Fibroblast of lung (primary cell): ENCODE results near the gene TRAPPC2L. TPM values are rescaled to one million over a fixed set of nuclear protein-coding genes. Genes with fewer than 3 reads are reported as not detected.

ENCODE experiments used
- DNase-seq, 2 donors: peaks; one replicate each; pipeline versions ENCODE4 v3.0.0 to v3.0.0-alpha.2; 2010; ENCODE audit warnings: low read depth in 2 of 2
- H2AFZ ChIP-seq: 2 replicates; pipeline ENCODE4 v1.5.1; 2012; ENCODE audit warnings: low read length, control low read depth, inconsistent platforms
- H3K27ac ChIP-seq: 2 replicates; pipeline ENCODE4 v1.5.1; 2011; ENCODE audit warnings: low read length, control low read depth; ENCODE audit not compliant: insufficient read depth
- H3K27me3 ChIP-seq: 2 replicates; pipeline ENCODE4 v1.5.1; 2011; ENCODE audit warnings: mild to moderate bottlenecking, low read length; ENCODE audit not compliant: control insufficient read depth, insufficient read depth
- H3K36me3 ChIP-seq: 2 replicates; pipeline ENCODE4 v1.5.1; 2011; ENCODE audit warnings: low read length; ENCODE audit not compliant: control insufficient read depth, insufficient read depth
- H3K4me1 ChIP-seq: 2 replicates; pipeline ENCODE4 v1.5.1; 2011; ENCODE audit warnings: low read length; ENCODE audit not compliant: control insufficient read depth, insufficient read depth; ENCODE audit errors: extremely low read depth
- H3K4me2 ChIP-seq: 2 replicates; pipeline ENCODE4 v1.5.1; 2011; ENCODE audit warnings: low read length, control low read depth; ENCODE audit not compliant: insufficient read depth; ENCODE audit errors: extremely low read depth
- H3K4me3 ChIP-seq, 4 experiments: fragments of 200-600 bp in 1 of 4; sonication (generic) in 1 of 4; replicated peaks in 1 of 4; 2 replicates each; pipeline ENCODE4 v1.5.1; 2011 to 2016; ENCODE audit warnings: low read length in 4 of 4, low read depth in 3 of 4, mild to moderate bottlenecking in 3 of 4, control low read depth in 2 of 4, inconsistent platforms in 1 of 4, mixed read lengths in 1 of 4; ENCODE audit not compliant: insufficient read depth in 1 of 4; ENCODE audit errors: control extremely low read depth in 1 of 4
- H3K79me2 ChIP-seq: 2 replicates; pipeline ENCODE4 v1.5.1; 2012; ENCODE audit warnings: mild to moderate bottlenecking, low read length, inconsistent platforms; ENCODE audit not compliant: control insufficient read depth, insufficient read depth
- H3K9ac ChIP-seq: 2 replicates; pipeline ENCODE4 v1.5.1; 2011; ENCODE audit warnings: mild to moderate bottlenecking, low read length, control low read depth; ENCODE audit not compliant: insufficient read depth
- H3K9me3 ChIP-seq: 2 replicates; pipeline ENCODE4 v1.5.1; 2012; ENCODE audit warnings: low read depth, low read length; ENCODE audit not compliant: control insufficient read depth, insufficient read depth
- H4K20me1 ChIP-seq: 2 replicates; pipeline ENCODE4 v1.5.1; 2011; ENCODE audit warnings: low read length; ENCODE audit not compliant: control insufficient read depth, insufficient read depth; ENCODE audit errors: extremely low read depth
- EZH2 ChIP-seq: IDR thresholded peaks from 2 replicates; pipeline ENCODE4 v1.5.1; 2012; ENCODE audit warnings: low read length, control low read depth, mild to moderate bottlenecking; ENCODE audit errors: missing control alignments
- polyA plus RNA-seq, 2 donors: library from polyadenylated mRNA; depleted of rRNA in 1 of 2; stranded (reverse) in 1 of 2; unstranded in 1 of 2; fragments of >200 nt; gene quantifications; 2 replicates each; pipeline ENCODE4 v1.2.1, GENCODE V29; 2011 to 2012; ENCODE audit warnings: missing spikeins in 1 of 2
- total RNA-seq: library from RNA; depleted of rRNA; stranded (reverse); fragments of >200 nt; gene quantifications from 2 replicates; pipeline ENCODE4 v1.2.1, GENCODE V29; 2014
- TF ChIP-seq, protein P1 (sequence below), 2 donors: IDR thresholded peaks in 1 of 2; conservative IDR thresholded peaks in 1 of 2; 1 replicate in 1 of 2; 2 replicates in 1 of 2; pipeline ENCODE4 v1.5.1; 2011 to 2012; ENCODE audit warnings: low read length in 2 of 2, control low read depth in 1 of 2, inconsistent platforms in 1 of 2, low read depth in 1 of 2, mild to moderate bottlenecking in 1 of 2

TRAPPC2L gene
- total and polyA plus RNA-seq, 2 donors (not counting 1 experiment from before 2014, with no cell fraction given) = 47.7 to 63.7 TPM

DNA sequence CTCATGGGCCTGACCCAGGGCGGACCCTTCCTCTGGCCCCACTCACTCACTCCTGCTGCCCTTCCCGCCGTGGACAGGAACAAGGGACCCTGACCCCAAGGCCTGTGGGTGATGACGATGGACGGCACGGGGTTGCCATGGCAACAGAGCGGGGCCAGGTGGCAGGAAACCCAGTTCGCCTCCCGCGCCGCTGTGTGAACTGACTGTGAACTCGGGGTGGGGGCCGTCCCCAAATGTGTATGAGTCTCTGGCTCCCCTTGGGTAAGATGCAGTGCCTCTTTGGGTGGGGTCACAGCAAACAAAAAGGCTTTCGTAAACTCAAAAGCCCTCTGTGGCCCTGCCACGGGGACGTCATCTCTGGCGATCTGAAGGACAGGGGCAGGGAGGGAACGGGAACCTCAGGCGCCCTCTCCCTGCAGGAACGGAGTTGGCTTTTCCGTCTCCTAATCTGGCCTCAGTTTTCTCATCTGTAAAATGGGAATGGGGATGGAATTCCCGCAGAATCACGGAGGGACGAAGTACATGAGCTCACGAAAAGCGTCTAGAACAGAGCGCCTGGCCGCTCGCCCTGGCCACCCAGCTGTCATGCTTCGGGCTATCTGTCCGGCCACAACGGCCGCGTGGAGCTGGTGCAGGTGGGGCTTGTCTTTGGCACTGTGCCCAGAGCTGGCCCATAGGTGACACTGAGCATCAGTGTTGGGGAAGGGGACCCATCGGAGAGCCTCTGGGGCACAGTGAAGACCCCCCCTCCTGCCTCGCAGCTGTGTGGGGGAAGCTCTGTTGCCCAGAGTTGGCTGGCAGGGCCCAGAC, 54.4 kb downstream of the TRAPPC2L start:
- Histone ChIP-seq H2AFZ (no peak overlapping the region), H3K9ac (no peak overlapping the region), H3K36me3 (no peaks in the 10 kb centered on the region), H3K4me2 (no peak overlapping the region), H3K79me2 (no peaks in the 10 kb centered on the region), H3K27ac (no peak overlapping the region), H4K20me1 (no peaks in the 10 kb centered on the region), H3K4me3 (no peak overlapping the region), H3K9me3 (no peaks in the 10 kb centered on the region), H3K4me1 (no peaks in the 10 kb centered on the region), H3K27me3 (peaks cover 17% of the 10 kb centered on the region)
- DNase-seq = peak in 1 of 2 donors; percentile 19
- peak; percentile 14 for TF ChIP-seq EZH2
- TF ChIP-seq, protein P1, sequence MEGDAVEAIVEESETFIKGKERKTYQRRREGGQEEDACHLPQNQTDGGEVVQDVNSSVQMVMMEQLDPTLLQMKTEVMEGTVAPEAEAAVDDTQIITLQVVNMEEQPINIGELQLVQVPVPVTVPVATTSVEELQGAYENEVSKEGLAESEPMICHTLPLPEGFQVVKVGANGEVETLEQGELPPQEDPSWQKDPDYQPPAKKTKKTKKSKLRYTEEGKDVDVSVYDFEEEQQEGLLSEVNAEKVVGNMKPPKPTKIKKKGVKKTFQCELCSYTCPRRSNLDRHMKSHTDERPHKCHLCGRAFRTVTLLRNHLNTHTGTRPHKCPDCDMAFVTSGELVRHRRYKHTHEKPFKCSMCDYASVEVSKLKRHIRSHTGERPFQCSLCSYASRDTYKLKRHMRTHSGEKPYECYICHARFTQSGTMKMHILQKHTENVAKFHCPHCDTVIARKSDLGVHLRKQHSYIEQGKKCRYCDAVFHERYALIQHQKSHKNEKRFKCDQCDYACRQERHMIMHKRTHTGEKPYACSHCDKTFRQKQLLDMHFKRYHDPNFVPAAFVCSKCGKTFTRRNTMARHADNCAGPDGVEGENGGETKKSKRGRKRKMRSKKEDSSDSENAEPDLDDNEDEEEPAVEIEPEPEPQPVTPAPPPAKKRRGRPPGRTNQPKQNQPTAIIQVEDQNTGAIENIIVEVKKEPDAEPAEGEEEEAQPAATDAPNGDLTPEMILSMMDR (conservative IDR thresholded peaks at IDR 0.05 in 1 of 2, IDR thresholded peaks at IDR 0.05 in 1 of 2; ENCODE audit: low read depth in 1 of 2, low read length in 2 of 2) = no peak

DNA sequence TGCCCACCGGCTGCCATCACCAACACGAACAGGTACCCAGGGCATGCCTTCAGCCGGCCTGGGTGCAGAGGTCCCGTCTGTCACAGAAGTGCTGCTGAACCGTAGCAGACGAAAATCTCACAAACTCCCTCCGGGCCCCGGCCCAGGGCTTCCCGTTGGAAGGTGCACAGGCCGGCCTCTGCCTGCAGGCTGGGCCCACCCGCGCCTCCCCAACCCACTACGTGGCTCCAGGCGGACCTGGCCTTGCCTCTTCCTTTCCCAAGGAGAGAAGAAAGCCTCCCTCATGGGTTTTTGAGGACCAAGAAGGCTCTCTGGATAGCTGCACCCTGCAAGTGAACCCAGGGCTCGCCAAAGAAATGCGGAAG, 55.0 kb downstream of the TRAPPC2L start:
- no peak overlapping the region for H3K4me2 ChIP-seq
- no peak overlapping the region for H2AFZ ChIP-seq
- H3K36me3 ChIP-seq = no peaks in the 10 kb centered on the region
- H3K4me3 ChIP-seq = no peak overlapping the region
- H3K79me2 ChIP-seq = no peaks in the 10 kb centered on the region
- no peak for DNase-seq
- no peak for TF ChIP-seq EZH2
- TF ChIP-seq, protein P1 (conservative IDR thresholded peaks at IDR 0.05 in 1 of 2, IDR thresholded peaks at IDR 0.05 in 1 of 2; ENCODE audit: low read depth in 1 of 2, low read length in 2 of 2) = no peak
- no peak overlapping the region for H3K27ac ChIP-seq
- no peaks in the 10 kb centered on the region for H3K9me3 ChIP-seq
- H3K9ac ChIP-seq = no peak overlapping the region
- H3K4me1 ChIP-seq = no peaks in the 10 kb centered on the region
- H3K27me3 ChIP-seq = peaks cover 17% of the 10 kb centered on the region
- no peaks in the 10 kb centered on the region for H4K20me1 ChIP-seq

Other genes starting within 250 kb of the TRAPPC2L start
- gene IL17C, start 218.6 kb upstream of the TRAPPC2L start, total RNA-seq = not detected in 2 replicates
- not detected in 2 replicates for gene IL17C, start 218.6 kb upstream of the TRAPPC2L start, polyA plus RNA-seq
- 124 and 130 TPM in 2 replicates for gene CYBA, start 206.1 kb upstream of the TRAPPC2L start, total RNA-seq
- gene CYBA, start 206.1 kb upstream of the TRAPPC2L start, polyA plus RNA-seq = 30.8 and 74.7 TPM in 2 replicates
- 60.1 and 204 TPM in 2 replicates for gene MVD, start 194.0 kb upstream of the TRAPPC2L start, total RNA-seq
- 35.9 and 43.4 TPM in 2 replicates for gene MVD, start 194.0 kb upstream of the TRAPPC2L start, polyA plus RNA-seq
- gene SNAI3, start 170.6 kb upstream of the TRAPPC2L start, total RNA-seq = under 0.01 and 0.17 TPM in 2 replicates
- gene SNAI3, start 170.6 kb upstream of the TRAPPC2L start, polyA plus RNA-seq = 0.03 TPM in 1 of 2 replicates, not detected in the other
- 9.7 and 13.6 TPM in 2 replicates for gene RNF166, start 150.7 kb upstream of the TRAPPC2L start, total RNA-seq
- gene RNF166, start 150.7 kb upstream of the TRAPPC2L start, polyA plus RNA-seq = 6.6 and 8.2 TPM in 2 replicates
- 11.9 and 13.4 TPM in 2 replicates for gene CTU2, start 150.6 kb upstream of the TRAPPC2L start, total RNA-seq
- gene CTU2, start 150.6 kb upstream of the TRAPPC2L start, polyA plus RNA-seq = 7.6 and 8.1 TPM in 2 replicates
- 135 and 313 TPM in 2 replicates for gene PIEZO1, start 71.9 kb upstream of the TRAPPC2L start, total RNA-seq
- 94.5 and 126 TPM in 2 replicates for gene PIEZO1, start 71.9 kb upstream of the TRAPPC2L start, polyA plus RNA-seq
- 0.77 and 3.6 TPM in 2 replicates for gene CDT1, start 53.3 kb upstream of the TRAPPC2L start, total RNA-seq
- gene CDT1, start 53.3 kb upstream of the TRAPPC2L start, polyA plus RNA-seq = 1.3 and 4.5 TPM in 2 replicates
- gene APRT, start 45.2 kb upstream of the TRAPPC2L start, total RNA-seq = 50.3 and 95.6 TPM in 2 replicates
- 39.2 and 57.6 TPM in 2 replicates for gene APRT, start 45.2 kb upstream of the TRAPPC2L start, polyA plus RNA-seq
- gene GALNS, start 180 bp upstream of the TRAPPC2L start, total RNA-seq = 20.8 and 29.6 TPM in 2 replicates
- gene GALNS, start 180 bp upstream of the TRAPPC2L start, polyA plus RNA-seq = 8.6 and 10.6 TPM in 2 replicates
- not detected in 2 replicates for gene PABPN1L, start 9.5 kb downstream of the TRAPPC2L start, total RNA-seq
- gene PABPN1L, start 9.5 kb downstream of the TRAPPC2L start, polyA plus RNA-seq = not detected in 2 replicates
- gene CBFA2T3, start 120.1 kb downstream of the TRAPPC2L start, total RNA-seq = under 0.01 TPM in 2 replicates
- 0.05 TPM in 1 of 2 replicates, not detected in the other for gene CBFA2T3, start 120.1 kb downstream of the TRAPPC2L start, polyA plus RNA-seq
- gene ACSF3, start 236.7 kb downstream of the TRAPPC2L start, total RNA-seq = 20.5 and 23.1 TPM in 2 replicates
- gene ACSF3, start 236.7 kb downstream of the TRAPPC2L start, polyA plus RNA-seq = 7.9 and 9.2 TPM in 2 replicates